Activated CD4-positive, CD25-positive, alpha-beta regulatory T cell treated with anti-CD3 and anti-CD28 coated beads, Interleukin-2, amount 50 U/mL, for 72 hours (primary cell): ENCODE results near the gene ASTN2.

ENCODE experiments used
- DNase-seq: peaks from one replicate; pipeline ENCODE4 v3.0.0; 2021

ASTN2 gene

GRCh38 chr9:117245175-117245829, 169.6 kb downstream of the ASTN2 start:
- no peak for DNase-seq

- no peak for DNase-seq
These were observed 172.8 kb downstream of the ASTN2 start for GRCh38 chr9:117242082-117242481.

GRCh38 chr9:117239428-117239827, 175.4 kb downstream of the ASTN2 start:
- DNase-seq: no peak

DNA sequence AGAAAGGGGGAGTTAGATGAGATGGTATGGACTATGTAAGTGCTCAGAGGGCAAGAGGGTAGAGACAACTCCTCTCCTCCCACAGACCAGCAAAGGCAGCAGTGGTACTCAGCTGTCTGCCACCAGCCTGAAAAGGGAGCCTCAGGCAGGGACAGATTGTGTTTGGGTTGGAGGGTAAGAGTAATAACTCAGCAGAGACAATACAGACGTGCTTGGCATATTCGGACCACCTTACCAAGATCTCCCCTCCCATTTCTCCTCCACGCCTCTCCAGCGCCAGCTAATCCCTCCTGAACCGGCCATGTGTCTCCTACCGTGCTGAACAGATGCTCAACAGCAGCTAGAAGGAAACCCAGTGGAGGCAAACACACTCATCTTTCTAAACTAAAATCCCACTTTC, 180.8 kb downstream of the ASTN2 start:
- no peak for DNase-seq

- DNase-seq: no peak
These were observed 181.8 kb downstream of the ASTN2 start for GRCh38 chr9:117233016-117233415.

- DNase-seq: no peak
These were observed 182.6 kb downstream of the ASTN2 start for GRCh38 chr9:117232281-117232680.

DNA sequence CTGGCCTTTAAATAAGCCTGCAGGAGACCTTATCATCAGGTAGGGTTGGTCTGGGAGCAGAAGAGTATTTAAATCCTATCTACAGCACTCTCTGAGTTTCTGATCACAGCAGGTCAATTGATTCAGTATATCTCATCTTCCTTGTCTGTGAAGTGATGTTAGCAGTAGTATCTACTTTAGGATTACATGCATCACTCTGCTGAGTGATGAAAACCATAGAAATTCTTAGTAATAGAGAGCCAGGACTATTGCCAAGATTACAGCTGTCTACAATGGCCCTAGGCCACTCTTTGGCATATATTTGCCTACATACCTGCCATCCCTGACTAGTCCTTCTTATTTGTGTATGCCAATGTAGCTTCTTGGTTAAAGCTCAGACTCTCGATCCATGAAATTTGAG, 183.8 kb downstream of the ASTN2 start:
- no peak for DNase-seq

- no peak for DNase-seq
These were observed 190.2 kb downstream of the ASTN2 start for GRCh38 chr9:117224695-117225094.

DNA sequence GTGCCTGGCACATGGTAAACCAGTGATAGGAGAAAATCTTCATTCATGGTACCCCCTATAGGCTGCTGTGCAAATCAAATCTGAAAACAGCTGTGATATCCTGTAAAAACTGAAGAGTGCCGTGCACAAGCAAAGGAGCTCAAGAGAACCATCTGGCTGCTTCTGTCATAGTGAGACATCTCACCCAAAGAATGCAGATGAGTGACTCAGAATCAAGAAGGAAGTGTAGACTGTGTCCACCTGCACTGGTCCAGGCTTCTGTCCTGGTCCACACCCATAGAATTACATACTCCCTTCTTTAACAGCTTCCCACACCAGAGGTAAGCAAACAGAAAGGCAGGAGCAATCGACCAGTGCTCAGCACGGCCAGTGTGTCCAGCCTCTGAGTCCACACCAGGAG, 195.9 kb downstream of the ASTN2 start:
- DNase-seq: no peak

- no peak for DNase-seq
These were observed 200.4 kb downstream of the ASTN2 start for GRCh38 chr9:117214416-117214815.

DNA sequence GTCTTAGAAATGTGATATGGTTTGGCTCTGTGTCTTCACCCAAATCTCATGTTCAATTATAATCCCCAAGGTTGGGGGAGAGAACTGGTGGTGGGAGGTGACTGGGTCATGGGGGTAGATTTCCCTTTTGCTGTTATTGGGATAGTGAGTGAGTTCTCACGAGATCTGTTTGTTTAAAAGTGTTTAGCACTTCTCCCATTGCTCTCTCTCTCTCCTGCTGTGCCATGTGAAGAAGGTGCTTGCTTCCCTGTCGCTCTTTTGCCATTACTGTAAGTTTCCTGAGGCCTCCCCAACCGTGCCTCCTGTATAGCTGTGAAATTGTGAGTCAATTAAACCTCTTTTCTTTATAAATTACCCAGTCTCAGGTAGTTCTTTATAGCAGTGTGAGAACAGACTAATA, 203.6 kb downstream of the ASTN2 start:
- DNase-seq: no peak

GRCh38 chr9:117205806-117206205, 209.1 kb downstream of the ASTN2 start:
- no peak for DNase-seq

GRCh38 chr9:117204971-117205370, 209.9 kb downstream of the ASTN2 start:
- DNase-seq: no peak

DNA sequence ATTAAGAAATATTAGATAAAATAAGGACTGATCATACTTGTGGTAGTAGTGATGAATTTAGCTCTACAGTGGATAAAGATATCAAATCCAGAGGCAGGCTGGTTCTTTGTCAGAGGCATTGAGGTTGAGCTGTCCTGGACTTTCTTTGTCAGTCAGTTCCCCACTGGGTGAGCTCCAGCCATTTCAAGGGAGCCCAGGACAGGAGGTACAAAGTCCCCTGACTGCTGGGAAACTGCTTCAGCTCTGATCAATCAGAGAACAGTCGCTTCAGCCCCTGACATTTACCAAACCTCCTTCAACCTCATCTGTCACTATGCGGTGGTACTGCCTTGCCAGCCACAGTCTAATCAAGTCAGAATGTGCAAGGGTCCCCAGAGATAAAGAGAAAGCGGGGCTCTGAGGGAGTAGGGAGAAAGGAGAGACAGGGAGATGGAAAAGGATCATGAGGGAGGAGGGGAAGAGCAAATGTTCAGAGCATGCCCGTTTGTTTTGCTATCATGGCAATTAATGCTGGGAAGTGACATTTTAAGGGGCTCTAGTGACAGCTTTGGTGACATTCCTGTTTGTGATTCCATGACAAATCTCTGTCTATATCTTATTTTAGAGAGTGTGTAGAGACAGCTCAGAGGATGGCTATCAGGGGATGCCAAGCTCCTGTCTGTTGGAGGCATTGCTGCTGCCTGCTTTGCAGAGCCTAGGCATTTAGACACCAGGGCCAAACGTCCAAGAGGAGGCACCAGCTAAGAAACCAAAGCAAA, 223.2 kb downstream of the ASTN2 start:
- DNase-seq: no peak

GRCh38 chr9:117189121-117189520, 225.7 kb downstream of the ASTN2 start:
- no peak for DNase-seq

DNA sequence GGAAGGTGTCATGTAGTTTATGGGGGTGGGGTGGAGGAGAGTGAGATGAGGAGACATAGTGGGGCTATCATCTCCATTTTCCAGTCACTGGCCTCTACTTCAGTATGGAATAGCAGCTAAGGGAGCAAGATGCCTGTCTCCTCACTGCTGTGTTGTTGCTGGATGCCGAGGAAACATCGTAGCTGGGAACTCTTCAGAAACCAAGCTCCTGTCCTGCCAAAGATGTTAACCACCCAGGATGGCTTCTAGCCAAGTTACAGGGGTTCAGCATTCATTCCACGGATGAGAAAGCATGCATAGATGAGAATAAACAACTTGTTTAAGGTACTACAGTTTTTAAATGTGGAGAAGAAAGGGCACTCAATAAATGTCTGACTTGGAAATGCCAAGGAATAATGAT, 226.5 kb downstream of the ASTN2 start:
- no peak for DNase-seq

- no peak for DNase-seq
These were observed 227.4 kb downstream of the ASTN2 start for GRCh38 chr9:117187498-117187897.

GRCh38 chr9:117184173-117184572, 230.7 kb downstream of the ASTN2 start:
- DNase-seq: no peak

GRCh38 chr9:117182046-117182445, 232.8 kb downstream of the ASTN2 start:
- DNase-seq: no peak

DNA sequence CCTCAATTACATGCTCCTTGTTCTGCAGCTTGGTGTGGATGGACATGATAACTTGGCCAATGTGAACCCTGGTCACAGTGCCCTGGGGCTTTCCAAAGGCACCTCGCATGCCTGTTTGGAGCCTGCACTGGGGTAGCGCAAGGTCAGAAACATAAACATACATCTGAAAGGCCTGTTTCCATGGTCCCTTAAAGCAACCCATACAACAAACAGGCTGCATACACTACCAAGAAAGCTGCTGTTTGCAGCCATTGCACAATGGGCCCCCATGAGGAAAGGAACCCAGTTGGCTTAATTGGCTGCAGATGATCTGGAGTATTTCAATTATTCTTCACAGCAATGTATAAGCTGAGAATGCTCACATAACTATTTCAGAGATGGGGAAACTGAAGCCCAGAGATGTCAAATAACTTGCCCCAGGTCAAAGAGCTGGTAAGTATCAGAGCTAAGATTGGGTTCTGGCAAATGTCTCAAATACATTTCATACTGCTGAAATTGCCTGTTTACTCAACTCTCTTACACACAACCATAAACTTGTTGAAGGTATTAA, 233.9 kb downstream of the ASTN2 start:
- DNase-seq: no peak

DNA sequence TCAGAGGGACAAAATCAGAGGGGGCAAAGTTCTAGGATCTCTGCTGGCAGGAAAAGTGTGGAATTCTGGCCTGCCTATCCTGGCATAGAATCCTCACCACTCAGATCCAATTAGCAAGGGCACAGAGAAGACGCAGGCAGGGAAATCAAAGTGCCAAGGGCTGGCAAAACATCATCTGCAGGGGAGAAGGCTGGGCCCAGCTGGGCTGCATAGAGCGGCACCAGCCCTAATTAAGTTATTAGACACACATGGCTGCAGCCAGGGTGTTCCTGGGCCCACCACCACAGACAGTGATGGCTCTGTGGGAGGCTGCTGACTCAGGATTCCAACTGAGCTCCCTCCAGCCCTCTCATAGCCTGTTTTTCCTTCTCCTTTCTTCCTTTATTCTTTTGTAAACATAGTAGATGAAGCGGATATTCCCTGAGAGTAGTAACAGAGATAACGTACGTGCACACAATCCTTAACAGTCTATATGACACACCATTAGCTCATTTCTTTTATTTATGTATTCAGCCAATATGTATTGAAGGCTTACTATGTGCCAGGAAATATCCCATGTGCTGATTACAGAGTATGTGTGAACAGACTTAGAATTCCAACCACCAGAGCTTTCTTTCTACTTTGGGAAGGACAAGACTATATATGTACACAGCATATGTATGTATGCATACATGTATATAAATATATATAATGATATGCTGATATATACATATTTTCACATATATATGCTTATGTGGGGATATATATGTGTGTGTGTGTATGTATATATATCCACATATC, 236.1 kb downstream of the ASTN2 start:
- DNase-seq: no peak

DNA sequence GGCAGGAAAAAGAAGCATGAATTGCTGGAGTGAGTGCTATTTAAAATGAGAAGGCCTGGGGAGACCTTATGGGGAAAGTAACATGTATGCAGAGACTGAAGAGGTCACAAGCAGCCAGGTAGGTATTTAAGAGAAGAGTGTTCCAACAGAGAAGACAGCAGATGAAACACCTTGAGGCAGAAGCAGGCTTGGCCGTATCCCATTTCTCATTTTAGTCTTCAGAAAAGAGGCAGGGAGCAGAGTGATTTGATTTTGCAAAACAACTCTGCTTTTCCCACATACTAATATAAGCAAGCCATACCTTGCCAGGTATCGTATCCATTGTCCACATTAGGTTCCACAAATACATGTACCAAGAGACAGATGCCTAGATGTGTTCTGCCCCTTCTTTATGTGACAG, 244.3 kb downstream of the ASTN2 start:
- no peak for DNase-seq

DNA sequence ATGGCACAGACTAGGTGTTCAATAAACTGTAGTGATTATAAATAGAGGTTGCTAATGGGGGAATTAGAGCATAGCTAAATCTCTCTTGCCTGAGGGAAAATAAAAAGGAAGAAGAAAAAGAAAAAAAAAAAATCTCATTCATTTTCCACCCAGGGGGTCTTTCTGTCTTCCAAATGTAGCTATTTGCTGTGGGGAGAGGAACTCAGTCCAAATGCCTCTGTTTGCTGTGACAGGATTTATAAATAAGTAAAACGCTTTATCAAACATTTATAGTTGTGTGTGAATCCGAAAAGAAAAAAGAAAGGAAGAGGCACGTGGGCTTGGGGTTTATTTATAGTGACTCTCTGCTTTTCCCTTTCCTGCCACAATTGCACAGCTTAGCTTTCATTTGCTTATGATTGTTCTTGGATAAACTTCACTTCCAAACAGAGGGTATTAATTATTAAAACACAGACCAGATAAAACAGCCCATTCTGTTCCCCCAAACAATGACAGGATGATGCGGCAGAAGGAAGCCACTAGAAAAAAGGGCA, 245.7 kb downstream of the ASTN2 start:
- no peak for DNase-seq
